HG03066 (cell line): ENCODE results near the gene DPAGT1.
"Not testable (repeated sequence)": the region's sequence is repeated elsewhere in the genome, so short reads cannot be mapped to it uniquely, and the experiment has no call there.

Experiments
- ATAC-seq: cut with Tn5 transposase; IDR thresholded peaks from one replicate; pipeline ENCODE4 v1.9.1; 2021; ENCODE audit warnings: low read depth; ENCODE audit not compliant: unreplicated experiment

The DPAGT1 gene

GRCh38 chr11:119116235-119116594 is 14.6 kb upstream of the DPAGT1 start:
- no peak for ATAC-seq

GRCh38 chr11:119115484-119116234 is 14.0 kb upstream of the DPAGT1 start:
- no peak for ATAC-seq

GRCh38 chr11:119114351-119114750 is 12.7 kb upstream of the DPAGT1 start:
- no peak for ATAC-seq

- no peak for ATAC-seq
Measured at GRCh38 chr11:119113716-119114115, 12.1 kb upstream of the DPAGT1 start.

DNA sequence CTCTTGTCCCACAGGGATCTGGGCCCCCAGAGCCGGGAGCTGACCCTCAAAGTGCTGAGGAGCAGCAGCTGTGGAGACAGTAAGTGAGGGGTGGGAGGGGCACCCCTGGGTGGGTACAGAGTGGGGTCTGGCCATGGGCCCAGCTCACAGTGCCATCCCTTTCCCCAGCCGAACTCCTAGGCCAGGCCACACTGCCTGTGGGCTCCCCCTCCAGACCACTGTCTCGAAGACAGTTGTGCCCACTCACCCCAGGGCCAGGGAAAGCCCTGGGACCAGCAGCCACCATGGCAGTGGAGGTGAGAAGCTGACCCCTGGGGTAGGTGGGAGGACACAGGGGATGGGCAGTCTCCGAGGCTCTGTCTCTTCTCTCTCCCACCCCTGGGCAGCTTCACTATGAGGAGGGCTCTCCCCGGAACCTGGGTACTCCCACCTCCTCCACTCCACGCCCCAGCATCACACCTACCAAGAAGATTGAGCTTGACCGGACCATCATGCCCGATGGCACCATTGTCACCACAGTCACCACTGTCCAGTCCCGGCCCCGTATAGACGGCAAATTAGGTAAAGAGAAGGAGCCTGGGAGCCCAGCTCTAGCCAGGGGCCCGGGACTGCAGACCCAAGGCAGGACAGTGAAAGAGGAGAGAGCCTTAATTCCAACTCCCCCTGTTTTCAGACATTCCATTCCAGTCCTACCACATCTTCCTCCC is 10.8 kb upstream of the DPAGT1 start:
- no peak for ATAC-seq

DNA sequence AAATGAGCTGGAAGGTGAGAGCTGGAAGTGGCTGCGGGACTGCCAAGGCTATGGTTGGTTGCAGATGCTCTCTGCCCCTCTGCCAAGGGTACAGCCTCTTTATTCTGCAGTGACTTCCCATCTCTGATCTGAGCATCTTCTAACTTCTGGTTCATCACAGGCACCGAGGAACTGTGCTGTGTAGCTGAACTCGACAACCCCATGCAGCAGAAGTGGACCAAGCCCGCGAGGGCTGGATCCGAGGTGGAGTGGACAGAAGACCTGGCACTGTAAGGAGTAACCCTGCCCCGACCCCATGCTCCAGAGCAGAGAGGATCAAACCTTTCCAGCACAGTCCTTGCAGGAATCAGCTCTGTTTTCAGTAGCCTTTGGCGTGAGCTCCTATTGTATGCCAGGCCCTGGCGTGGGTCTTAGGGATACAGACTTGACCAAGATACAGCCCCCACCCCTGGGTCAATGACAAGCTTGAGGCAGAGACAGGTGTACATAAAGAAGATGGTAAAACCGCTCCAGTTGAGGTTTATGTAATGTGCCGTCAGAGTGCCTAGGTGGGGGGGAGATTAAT is 9.8 kb upstream of the DPAGT1 start:
- no peak for ATAC-seq

- no peak for ATAC-seq
Measured at GRCh38 chr11:119110439-119110838, 8.8 kb upstream of the DPAGT1 start.

- no peak for ATAC-seq
Measured at GRCh38 chr11:119109843-119110242, 8.2 kb upstream of the DPAGT1 start.

- ATAC-seq, result no peak
Measured at GRCh38 chr11:119108857-119109221, 7.2 kb upstream of the DPAGT1 start.

- ATAC-seq, result no peak
Measured at GRCh38 chr11:119108146-119108856, 6.6 kb upstream of the DPAGT1 start.

DNA sequence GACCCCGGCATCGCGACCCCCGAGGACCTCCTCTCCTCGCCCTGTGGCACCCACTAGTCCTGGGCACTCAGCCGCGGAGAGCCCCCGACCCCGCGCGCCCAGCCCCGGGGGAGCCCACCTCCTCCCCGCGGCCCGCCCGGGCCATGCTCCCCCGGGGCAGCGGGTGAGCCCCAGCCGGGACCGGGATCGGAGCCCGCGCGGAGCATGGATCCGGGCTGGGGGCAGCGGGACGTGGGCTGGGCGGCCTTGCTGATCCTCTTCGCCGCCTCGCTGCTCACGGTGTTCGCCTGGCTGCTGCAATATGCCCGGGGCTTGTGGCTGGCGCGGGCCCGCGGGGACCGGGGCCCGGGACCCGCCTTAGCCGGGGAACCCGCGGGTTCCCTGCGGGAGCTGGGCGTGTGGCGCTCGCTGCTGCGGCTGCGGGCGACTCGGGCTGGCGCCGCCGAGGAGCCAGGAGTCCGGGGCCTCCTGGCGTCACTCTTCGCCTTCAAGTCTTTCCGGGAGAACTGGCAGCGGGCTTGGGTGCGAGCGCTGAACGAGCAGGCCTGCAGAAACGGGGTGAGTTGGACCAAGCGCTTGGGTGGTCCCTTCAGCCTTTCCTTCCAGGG is 6.0 kb upstream of the DPAGT1 start:
- ATAC-seq, result peak; percentile 26

DNA sequence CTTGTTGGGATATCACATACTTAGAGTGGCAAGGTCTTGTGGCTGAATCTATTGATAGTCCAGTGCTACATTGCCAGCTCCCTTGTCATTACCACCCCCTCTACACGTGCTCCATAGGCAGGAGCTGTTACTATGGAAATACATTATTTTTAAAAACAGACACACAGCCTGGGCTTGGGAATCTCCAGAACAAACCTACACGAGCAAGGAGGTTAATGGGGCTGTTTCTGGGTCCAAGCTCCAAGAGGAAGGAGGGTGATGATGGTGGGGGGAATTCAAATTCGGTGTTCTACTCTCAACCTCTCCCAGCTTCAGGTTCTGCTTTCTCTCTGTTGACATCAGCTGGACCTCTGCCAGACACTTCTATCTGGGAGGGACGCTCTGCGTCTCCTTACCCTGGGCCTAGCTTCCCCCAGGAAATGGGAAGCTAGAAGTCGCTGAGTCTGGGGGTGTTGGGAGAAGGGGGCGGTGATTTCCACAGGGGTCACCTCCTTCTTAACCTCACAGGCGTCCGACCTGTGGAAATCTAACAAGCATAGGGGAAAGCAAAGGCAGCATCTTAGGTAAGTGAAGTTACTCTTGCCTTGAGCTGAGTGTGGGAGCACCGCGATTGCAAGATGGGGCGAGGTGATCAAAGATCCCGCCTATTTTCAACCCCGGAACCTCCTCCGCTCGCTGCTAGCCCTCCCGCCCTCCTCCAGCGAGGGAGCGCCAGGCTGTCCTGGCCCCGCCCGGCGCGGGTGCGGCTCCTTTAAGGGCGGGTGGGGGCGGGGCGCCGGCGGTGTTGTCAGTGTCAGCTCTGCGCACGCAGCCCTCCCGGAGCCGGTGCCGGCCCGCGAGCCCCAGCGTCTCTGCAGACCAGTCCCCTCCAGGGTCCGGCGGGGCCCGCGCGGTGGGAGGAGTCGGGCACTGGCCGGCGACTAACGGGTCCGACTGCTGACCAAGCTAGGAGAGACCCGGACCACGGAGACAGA is 5.2 kb upstream of the DPAGT1 start, which contains the start of gene C2CD2L:
Gene C2CD2L (plus strand): TSS at position 781 of the 974 bp plus-strand sequence. CDS start 398 bp downstream, outside the sequence.
- peak; percentile 73 for ATAC-seq

GRCh38 chr11:119103793-119104192 is 2.1 kb upstream of the DPAGT1 start:
- no peak for ATAC-seq

- ATAC-seq, result not testable (repeated sequence)
Measured at GRCh38 chr11:119103161-119103664, 1.6 kb upstream of the DPAGT1 start.

- peak; percentile 19 for ATAC-seq
Measured at GRCh38 chr11:119100994-119101758, 477 bp downstream of the DPAGT1 start.

GRCh38 chr11:119100246-119100970 is 1.2 kb downstream of the DPAGT1 start:
- ATAC-seq, result no peak

GRCh38 chr11:119099711-119100110 is 1.9 kb downstream of the DPAGT1 start:
- ATAC-seq, result no peak
